GM19455 (cell line): ENCODE results near the gene MIER1.
"Not testable (repeated sequence)": the region's sequence is repeated elsewhere in the genome, so short reads cannot be mapped to it uniquely, and the experiment has no call there.

ENCODE experiments used
- ATAC-seq: cut with Tn5 transposase; IDR thresholded peaks from one replicate; pipeline ENCODE4 v1.9.1; 2021; ENCODE audit not compliant: unreplicated experiment

The MIER1 gene

DNA sequence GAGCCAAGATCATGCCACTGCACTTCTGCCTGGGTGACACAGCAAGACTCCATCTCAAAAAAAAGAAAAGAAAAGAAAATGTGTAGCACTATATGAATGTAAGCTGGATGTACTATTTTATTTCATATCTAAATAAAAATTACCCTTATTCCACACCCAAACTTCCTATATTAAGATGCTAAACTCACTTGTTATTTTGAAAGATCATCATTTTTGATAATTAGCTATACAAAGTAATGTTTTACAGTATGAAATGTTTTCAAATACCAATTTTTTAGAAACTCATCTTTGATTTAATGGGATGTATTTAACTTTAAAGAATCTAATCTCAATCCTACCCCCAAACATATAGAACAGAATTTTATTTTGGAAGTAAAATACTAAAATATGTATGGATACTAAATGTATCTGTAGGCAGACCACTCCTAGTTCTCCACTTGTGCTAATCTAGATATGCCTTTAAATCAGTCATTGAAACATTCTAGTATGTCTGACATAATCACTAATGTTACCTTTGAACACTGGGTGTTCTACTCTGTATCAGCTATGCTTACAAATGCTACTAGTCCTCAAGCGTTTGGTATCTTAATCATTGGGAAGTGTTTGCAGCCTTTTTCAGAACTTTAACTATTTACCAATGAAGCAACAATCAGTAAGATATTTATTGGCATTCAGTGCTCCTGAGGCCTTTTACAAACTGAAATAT, 12.9 kb downstream of the MIER1 start:
- no peak for ATAC-seq

DNA sequence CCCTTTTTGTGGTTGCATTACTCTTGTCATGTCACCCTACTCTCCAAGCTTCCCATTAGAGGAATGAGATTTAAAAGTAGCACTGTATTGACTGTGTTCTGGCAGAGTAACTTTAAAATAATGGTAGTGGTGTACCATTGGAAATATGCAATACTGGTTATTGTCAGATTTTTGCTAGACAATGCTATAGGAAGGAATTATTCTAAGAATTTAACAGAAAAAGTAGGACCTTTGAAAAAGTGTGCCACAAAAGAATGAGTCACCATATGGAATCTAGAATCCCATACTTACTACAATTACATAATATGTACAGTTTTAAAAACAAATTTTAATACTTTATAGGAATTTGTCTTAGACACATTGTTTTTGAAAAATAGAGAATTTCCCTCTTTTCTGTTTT, 13.8 kb downstream of the MIER1 start:
- ATAC-seq: no peak

DNA sequence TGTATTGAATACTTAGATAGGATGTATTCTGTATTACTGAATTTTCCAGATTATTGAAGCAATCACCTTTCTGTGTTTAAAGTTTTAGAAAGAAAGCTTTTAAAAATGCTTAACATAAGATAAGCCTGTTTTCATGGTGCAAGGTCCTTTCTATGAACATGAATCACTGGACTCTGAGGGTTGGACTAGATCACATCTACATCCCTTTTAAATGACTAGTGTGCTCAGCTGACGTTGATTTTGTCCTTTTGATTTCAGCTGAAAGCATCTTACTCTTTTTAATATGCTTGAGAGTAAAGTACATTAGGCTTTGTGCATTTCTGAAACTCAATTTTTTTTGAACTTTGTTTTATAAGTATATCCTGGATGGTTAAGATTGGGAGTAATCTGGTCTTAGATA, 16.2 kb downstream of the MIER1 start:
- no peak for ATAC-seq

DNA sequence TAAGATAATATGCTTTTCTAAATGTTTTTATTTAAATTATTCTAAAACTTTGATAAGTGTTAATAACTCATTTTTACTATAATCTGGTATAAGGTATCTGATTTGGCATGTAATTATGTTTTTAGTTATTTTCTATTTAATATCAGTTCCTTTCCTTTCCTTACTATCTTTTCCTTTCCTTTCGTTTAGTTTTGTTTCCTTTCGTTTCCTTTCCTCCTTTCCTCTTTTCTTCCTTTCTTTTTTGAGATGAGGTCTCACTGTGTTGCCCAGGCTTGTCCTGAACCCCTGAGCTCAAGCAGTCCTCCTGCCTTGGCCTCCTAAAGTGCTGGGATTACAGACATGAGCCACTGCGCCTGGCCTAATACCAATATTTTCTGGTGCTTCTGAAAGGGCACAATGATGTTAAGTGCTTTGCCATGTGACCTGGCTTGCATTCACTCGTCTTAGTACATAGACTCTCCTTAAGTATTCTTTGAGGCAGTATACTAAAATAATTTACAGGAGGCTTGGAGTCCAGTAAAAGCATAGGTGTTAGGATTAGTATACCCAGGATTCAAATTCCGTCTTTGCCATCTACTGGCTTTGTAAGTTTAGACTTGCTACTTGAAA, 18.7 kb downstream of the MIER1 start:
- ATAC-seq: no peak

DNA sequence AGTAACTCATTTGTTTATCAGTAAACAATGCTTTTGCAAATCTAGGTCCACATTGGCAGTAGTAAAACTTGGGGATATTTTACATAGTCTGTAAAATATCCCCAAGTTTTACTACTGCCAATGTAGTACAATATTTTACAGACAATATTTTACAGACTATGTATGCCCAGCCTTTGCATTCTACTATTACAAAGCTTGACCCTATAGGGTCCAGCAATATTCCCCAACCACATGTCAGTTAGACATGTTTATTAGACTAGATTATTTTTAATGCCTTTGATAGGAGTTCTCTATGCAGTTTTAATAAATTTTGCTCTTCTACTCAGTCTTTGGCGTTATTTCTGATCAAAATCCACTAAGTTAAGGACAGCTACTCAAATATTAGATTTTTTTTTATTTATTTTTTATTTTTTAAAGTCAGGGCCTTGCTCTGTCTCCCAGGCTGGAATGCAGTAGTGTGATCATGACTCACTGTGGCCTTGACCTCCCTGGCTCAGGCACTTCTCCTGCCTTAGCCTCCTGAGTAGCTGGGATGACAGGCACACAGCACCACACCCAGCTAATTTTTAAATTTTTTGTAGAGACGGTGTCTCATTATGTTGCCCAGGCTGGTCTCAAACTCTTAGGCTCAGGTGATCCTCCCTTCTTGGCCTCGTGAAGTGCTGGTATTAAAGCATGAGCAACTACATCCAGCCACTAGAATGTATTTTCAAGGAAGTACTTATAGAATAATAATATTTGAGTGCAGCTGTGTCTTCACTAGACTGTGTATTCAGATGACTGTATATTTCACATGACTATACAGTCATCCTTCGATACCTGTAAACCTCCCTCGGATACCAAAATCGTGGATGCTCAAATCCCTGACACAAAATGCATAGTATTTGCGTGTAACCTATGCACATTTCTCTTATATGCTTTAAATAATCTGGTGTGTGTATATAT, 19.8 kb downstream of the MIER1 start:
- ATAC-seq: no peak

DNA sequence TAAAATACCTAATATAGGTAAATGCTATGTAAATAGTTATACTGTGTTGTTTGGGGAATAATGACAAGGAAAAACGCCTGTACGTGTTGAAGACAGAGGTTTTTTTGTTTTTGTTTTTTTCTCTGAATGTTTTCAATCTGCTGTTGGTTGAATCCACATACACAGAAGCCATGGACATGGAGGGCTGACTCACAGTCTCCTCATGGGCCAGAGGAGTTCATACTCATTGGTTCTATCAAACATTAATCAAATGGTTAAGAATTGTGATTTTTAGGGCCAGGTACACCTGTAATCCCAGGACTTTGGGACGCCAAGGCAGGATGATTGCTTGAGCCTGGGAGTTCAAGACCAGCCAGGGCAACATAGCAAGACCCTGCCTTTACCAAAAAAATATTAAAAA, 20.5 kb downstream of the MIER1 start:
- ATAC-seq: no peak

DNA sequence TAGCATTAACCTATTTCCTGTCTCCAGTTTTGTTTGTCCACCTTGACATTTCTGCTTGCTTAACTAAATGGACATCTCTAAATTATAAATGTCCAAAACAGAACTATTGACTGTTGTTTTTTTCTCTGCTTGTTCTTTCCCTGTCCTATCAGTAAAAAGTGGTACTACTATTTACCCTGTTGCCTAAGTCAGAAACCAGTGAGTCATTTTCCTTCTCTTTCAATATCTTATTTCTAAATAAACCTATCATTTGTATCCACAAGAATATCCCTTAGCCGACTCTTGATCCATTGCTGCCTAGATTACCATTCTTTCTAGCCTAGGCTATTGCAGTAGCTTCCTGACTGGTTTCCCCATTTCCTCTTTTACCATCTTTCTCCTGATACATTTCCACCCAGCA, 22.5 kb downstream of the MIER1 start:
- ATAC-seq: no peak

DNA sequence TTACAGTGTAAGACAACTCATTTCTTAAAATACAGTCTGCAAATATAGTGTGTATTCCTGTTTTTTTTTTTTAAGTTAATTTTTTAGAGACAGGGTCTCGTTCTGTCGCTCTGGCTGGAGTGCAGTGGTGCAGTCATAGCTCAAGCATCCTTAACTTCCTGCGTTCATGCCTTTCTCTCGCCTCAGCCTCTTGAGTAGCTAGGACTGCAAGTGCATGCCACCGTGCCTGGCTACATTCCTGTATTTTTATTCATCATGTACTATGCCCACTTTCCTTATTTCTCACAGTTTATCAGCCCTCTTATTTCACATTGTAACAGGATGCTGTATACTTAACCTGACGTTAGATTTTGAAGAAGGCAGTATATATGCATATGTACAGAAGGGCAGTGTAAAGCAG, 26.7 kb downstream of the MIER1 start:
- ATAC-seq: no peak

DNA sequence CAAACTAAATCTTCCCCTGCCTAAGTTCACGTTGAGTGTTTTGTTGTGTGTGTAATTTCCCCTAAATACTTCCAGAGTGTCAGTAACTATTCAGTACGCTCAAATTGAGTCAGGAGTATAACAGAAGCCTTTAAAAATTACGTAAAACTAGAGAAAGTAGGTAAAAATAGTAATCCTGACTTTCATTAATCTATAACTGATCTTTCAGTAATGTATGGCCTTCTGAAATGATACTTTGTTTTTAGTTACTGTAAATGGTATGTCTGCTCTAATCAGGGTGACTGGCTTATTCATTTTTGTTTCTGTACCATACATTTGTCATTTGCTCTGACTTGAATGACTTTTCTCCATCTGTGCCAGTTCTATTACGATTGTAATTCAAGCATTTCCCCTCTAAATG, 29.4 kb downstream of the MIER1 start:
- ATAC-seq: no peak

DNA sequence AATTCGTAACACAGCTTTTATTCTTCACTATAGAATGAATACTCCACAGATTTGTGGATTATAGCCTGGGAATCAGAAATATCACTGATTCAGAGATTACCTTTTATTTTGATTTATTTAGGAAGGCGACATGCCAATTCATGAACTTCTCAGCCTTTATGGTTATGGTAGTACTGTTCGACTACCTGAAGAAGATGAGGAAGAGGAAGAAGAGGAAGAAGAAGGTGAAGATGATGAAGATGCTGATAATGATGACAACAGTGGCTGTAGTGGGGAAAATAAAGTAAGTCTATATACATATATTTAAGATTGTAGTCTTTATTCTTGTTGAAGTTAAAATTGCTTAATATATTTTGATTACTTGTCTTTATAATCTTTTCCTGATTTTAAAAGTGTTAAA, 33.1 kb downstream of the MIER1 start:
- ATAC-seq: no peak

DNA sequence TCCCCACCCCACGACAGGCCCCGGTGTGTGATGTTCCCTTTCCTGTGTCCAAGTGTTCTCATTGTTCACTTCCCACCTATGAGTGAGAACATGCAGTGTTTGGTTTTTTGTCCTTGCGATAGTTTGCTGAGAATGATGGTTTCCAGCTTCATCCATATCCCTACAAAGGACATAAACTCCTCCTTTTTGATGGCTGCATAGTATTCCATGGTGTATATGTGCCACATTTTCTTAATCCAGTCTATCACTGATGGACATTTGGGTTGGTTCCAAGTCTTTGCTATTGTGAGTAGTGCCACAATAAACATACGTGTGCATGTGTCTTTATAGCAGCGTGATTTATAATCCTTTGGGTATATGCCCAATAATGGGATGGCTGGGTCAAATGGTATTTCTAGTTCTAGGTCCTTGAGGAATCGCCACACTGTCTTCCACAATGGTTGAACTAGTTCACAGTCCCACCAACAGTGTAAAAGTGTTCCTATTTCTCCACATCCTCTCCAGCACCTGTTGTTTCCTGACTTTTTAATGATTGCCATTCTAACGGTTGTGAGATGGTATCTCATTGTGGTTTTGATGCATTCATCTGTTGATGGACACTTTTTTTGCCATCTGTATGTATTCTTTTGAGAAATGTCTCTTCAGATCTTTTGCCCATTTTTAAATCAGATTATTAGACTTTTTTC, 41.5 kb downstream of the MIER1 start:
- ATAC-seq: not testable (repeated sequence)

DNA sequence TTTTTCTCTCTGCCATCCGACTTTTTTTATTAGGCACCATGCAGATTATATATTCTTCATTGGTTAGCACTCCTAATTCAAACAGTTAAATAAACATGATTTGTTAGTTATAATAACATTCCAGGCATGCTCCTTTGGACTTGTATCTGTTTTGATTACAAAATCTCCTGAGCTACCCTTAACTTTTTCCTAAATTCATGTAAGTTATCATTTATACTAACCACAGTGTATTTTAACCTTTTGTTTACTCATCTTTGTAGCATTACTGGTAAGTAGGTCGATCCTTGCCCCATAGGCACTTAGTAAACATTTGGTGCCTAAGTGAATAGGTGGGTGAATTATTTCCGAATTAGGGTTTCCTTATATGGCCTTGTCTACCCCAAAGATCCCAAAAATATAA, 43.8 kb downstream of the MIER1 start:
- ATAC-seq: no peak

DNA sequence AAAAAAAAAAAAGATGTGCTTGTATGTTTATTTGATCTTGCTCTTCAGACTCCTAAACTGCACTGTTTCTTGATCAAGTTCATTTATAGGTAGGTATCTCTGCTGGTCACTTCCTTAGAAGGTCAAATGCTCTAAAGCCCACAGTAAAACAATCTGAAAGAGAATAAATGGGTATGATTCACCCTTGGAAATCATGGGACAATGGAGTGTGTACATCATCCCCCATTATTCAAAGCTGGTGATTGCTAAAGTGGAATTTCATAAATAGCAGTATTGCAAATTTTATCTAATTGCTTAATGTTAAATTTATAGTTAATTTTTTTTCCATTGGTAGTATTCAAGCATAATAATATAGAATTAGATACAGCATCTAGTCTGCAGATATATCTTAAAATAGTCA, 53.4 kb downstream of the MIER1 start:
- no peak for ATAC-seq

DNA sequence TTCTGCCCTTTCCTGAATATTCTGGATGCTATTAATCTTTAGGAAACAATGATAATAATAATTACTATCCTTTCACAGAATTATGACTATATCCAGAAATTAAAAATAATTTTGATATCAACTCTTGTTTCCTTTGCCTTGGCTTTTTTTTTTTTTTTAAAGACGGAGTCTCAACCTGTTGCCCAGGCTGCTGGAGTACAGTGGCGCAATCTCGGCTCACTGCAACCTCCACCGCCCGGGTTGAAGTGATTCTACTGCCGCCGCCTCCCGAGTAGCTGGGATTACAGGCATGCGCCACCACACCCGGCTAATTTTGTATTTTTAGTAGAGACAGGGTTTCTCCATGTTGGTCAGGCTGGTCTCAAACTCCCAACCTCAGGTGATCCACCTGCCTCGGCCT, 54.8 kb downstream of the MIER1 start:
- not testable (repeated sequence) for ATAC-seq

DNA sequence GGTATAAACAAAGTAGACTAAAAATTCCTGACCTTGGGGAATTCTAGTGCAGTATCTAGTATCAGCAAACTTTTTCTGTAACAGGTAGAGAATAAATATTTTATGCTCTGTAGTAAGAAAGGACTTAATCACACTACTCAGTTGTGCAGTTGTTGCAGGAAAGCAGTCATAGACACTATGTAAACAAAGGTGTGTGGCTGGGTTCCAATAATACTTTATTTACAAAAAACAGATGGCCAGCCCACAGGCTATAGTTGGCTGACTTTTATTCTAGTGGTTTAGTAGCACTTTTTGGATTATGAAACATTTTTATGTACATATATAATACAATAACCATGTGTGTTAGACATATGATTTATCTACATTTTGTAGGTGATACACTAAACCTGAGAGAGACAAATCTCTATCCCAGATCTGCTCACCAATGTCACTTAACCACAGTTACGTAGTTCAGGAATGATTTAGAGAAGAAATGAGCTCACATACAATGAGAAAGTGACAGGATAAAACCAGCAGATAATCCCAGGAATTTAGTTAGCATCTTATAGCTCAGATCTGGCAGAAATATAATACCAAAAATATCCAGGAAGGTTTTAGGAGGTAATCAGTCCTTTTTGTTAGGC, 56.1 kb downstream of the MIER1 start:
- no peak for ATAC-seq

DNA sequence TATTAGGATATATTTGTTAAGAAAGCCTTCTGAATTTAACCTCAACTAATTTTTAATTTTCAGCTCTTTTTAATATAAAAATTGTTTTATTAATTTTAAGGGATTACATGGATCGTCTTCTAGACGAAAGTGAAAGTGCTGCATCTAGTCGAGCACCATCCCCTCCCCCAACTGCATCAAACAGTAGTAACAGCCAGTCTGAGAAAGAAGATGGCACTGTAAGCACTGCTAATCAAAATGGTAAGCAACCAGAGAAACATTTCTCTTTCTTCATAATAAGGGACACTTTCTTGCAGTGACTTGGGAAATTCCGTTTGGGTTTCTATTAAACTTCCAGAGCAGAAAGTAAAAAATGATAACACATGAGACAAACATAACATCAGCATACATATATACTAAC, 56.9 kb downstream of the MIER1 start:
- no peak for ATAC-seq

DNA sequence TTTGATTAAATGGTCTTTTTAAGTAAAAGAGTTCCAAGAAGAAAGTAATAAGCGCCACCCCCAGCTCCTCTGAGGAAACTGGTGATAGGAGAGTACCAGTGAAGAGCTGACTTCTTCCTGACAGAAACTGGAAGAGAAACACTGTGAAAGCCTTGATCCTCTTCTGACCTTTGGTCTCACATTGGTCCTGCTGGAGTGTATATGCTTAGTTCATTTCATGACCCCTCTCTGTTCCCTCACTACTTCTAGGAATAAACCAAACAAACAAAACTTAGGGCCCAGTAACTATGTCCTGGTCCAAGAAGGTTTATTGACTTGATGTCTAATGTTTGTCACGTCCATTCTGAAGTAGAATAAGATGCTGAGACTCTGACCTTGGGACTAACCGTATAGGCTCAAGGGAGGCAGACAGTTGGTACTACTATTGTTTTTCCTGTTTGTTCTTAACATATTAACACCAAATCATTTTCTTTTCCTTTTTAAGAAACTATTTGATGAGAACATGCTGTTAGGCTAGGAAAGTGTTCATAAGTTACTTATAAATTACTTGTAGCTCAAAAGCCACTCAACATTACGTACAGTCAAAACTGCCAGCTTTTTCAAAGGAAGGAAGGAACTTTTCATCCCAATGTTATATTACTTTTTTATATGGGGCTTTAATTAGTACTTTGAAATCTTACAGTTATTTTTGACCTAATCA, 57.9 kb downstream of the MIER1 start:
- no peak for ATAC-seq

DNA sequence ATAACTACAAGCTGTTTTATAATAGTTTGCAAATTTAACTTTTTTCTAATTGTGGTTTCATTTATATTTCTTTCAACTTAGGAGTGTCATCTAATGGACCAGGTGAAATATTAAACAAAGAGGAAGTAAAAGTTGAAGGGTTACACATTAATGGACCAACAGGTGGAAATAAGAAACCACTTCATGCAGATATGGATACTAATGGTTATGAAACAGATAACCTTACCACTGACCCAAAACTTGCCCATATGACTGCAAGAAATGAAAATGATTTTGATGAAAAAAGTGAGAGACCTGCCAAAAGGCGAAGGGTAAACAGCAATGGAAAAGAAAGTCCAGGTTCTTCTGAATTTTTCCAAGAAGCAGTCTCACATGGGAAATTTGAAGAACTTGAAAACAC, 59.7 kb downstream of the MIER1 start:
- peak; percentile 82 for ATAC-seq

DNA sequence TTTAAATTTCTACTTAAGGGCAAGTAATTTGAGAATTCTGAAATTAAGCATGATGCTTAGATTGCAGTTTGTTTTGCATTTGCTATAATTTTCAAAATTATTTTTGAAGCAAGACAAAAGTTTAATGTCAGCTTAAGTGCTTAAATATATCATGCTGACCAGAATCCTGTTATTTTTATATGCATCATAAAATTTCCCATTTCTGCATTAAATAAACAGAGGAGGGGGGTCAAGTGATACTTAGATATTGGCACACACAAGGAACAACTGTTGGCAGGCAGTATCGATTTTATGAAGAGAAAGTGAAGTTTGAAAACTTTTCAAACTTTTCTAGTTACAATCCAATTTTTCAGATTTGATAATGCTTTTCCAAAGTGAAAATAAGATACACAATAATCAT, 61.0 kb downstream of the MIER1 start:
- no peak for ATAC-seq

DNA sequence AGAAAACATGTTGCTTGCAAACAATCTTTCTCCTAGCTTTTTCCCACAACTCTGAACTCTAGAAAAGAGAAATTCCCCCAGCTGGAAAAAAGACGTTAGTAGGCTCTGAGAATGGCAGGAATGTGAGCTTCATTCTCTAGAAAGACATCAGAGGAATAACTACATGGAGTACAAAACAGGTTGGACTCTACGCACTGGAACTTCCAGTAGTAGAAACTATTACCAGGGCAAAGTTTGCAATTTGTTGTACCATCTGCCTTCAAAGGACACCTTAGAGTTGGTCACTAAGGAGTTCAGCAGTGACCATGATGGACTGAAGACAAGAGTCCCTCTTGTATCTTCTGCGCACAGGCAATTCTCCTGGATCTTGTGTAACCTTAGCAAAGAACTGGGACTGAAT, 68.3 kb downstream of the MIER1 start:
- ATAC-seq: no peak
